Bone marrow (tissue), 2 donors: ENCODE measurements around the gene ABCA13.

Experiments used
- DNase-seq, 2 donors: peaks; one replicate each; lab custom pipeline; 2025; lab: John Stamatoyannopoulos, UW

Gene ABCA13

GRCh38 chr7:48637382-48637781 lies 466.1 kb downstream of the ABCA13 start:
- no peak for DNase-seq

- no peak for DNase-seq
Observed at GRCh38 chr7:48638041-48638440, 466.8 kb downstream of the ABCA13 start.

- no peak for DNase-seq
Observed at GRCh38 chr7:48643431-48644013, 472.3 kb downstream of the ABCA13 start.

- no peak for DNase-seq
Observed at GRCh38 chr7:48658138-48658537, 486.9 kb downstream of the ABCA13 start.

- no peak for DNase-seq
Observed at GRCh38 chr7:48660306-48660870, 489.1 kb downstream of the ABCA13 start.

GRCh38 chr7:48664241-48664640 lies 493.0 kb downstream of the ABCA13 start:
- no peak for DNase-seq

GRCh38 chr7:48665353-48666135 lies 494.3 kb downstream of the ABCA13 start:
- no peak for DNase-seq

GRCh38 chr7:48667407-48667806 lies 496.1 kb downstream of the ABCA13 start:
- DNase-seq: no peak

GRCh38 chr7:48671656-48672055 lies 500.4 kb downstream of the ABCA13 start:
- DNase-seq: no peak

GRCh38 chr7:48681006-48681405 lies 509.7 kb downstream of the ABCA13 start:
- no peak for DNase-seq

GRCh38 chr7:48691788-48692187 lies 520.5 kb downstream of the ABCA13 start:
- DNase-seq: no peak
